Heart right ventricle (tissue), 16 donors: ENCODE data around the gene PLCB2. TPM values are rescaled to one million over a fixed set of nuclear protein-coding genes. Genes with fewer than 3 reads are reported as not detected.

Experiments used
- ATAC-seq, 8 donors: fragments of 200-7000 bp; cut with Tn5 transposase; one replicate each; pipeline ENCODE4 v1.9.1; 2020; ENCODE audit warnings: mild to moderate bottlenecking in 8 of 8, moderate library complexity in 8 of 8, moderate number of reproducible peaks in 1 of 8
- DNase-seq, 2 donors: peaks; one replicate each; pipeline ENCODE4 v3.0.0-alpha.2; 2020
- H3K27ac ChIP-seq, 10 donors: fragments of 200-600 bp; sonication (generic) in 2 of 10; one replicate each; pipeline versions ENCODE4 v1.5.0 to v1.8.0; 2020 to 2022; ENCODE audit warnings: mild to moderate bottlenecking in 3 of 10
- H3K27me3 ChIP-seq, 7 donors: fragments of 200-600 bp; one replicate each; pipeline ENCODE4 v1.8.0; 2021 to 2022; ENCODE audit warnings: mild to moderate bottlenecking in 2 of 7
- H3K36me3 ChIP-seq, 9 donors: fragments of 200-600 bp; sonication (generic) in 1 of 9; one replicate each; pipeline versions ENCODE4 v1.5.0 to v1.8.0; 2020 to 2022; ENCODE audit warnings: mild to moderate bottlenecking in 2 of 9
- H3K4me1 ChIP-seq, 9 donors: fragments of 200-600 bp; sonication (generic) in 1 of 9; one replicate each; pipeline versions ENCODE4 v1.5.0 to v1.8.0; 2020 to 2022; ENCODE audit warnings: mild to moderate bottlenecking in 4 of 9
- H3K4me3 ChIP-seq, 10 donors: fragments of 200-600 bp; sonication (generic) in 2 of 10; one replicate each; pipeline versions ENCODE4 v1.5.0 to v1.8.0; 2020 to 2022; ENCODE audit warnings: mild to moderate bottlenecking in 7 of 10, moderate library complexity in 2 of 10
- H3K9me3 ChIP-seq, 11 donors: fragments of 200-600 bp in 10 of 11; sonication (generic) in 2 of 11; one replicate each; pipeline versions ENCODE4 v1.5.0 to v1.8.0; 2013 to 2022; ENCODE audit warnings: mild to moderate bottlenecking in 2 of 11, control low read depth in 1 of 11, moderate library complexity in 1 of 11
- WGBS, 2 donors: extraction: QIAGEN DNeasy Blood & Tissue Kit; methylation state at CpG; one replicate each; pipeline ENCODE4 v1.1.7; 2013; ENCODE audit warnings: inconsistent platforms in 1 of 2; 5-methylcytosine and 5-hydroxymethylcytosine counted together
- intact Hi-C, 10 donors: fragments of 100-400 bp; cut with DNase I; formaldehyde crosslinking; loops; one replicate each; pipeline versions ENCODE4 v1.11.1 to v1.14.2; 2022
- polyA plus RNA-seq, 2 donors: library from polyadenylated mRNA; stranded (reverse); fragments of 200-250 nt; gene quantifications; one replicate each; pipeline ENCODE4 v1.2.3, GENCODE V29; 2013
- total RNA-seq, 10 donors: library from RNA; stranded (reverse); fragmentation: NEBNext Ultra II Directional in 3 of 10; extraction: Animal tissue kit (Norgen Biotek cat#: 25700) in 3 of 10; gene quantifications; one replicate each; pipeline versions ENCODE4 v1.2.1 to v1.2.4, GENCODE V29; 2021 to 2023
- TF ChIP-seq, protein P1 (sequence below), 9 donors: fragments of 200-600 bp; sonication (generic) in 2 of 9; IDR thresholded peaks; one replicate each; pipeline versions ENCODE4 v1.5.0 to v1.8.0; 2021 to 2022; ENCODE audit warnings: antibody characterized with exemption in 9 of 9, mild to moderate bottlenecking in 5 of 9, moderate library complexity in 1 of 9
- donor health status: Arrhythmogenic right ventricular cardiomyopathy.
- donor health status: ischemic (EF 13 %, LVEDD 7.1; RV severe dilation, severe dysfunction).
- donor health status: healthy with polysubstance abuse.
- donor health status: DM: no; HTN: yes; CAD: no.
- donor health status: DM: no; HTN: no; CAD: no.
- donor health status: ischemic (EF 25% LVEDD 6.9; RV normal size, moderate dysfunction).
- donor health status: ischemic (EF 25% LVEDD 5.7; RV mildly dilated, moderate dysfunction).
- donor health status: healthy.
- donor health status: DM: yes; HTN: yes; CAD: no.
- donor health status: Ischemic cardiomyopathy.
- donor health status: ischemic (EF 35%, LVEDD 5.7; RV mildly dilated, moderate dysfunction).
- donor health status: nonischemic (EF 11% LVEDD 7.7; RV severe dilation, severe dysfunction).
- donor health status: DM: yes; HTN: yes; CAD: no.
- donor health status: PGD.
- donor health status: ischemic (EF 29% LVEDD 5.4; RV normal size, mild dysfunction).
- donor health status: nonischemic (EF 23%, LVEDD 6.1; RV moderate dilation, normal function).

PLCB2 gene
- total and polyA plus RNA-seq, 12 donors, result 1.2 to 24.4 (median 4.9) TPM

DNA sequence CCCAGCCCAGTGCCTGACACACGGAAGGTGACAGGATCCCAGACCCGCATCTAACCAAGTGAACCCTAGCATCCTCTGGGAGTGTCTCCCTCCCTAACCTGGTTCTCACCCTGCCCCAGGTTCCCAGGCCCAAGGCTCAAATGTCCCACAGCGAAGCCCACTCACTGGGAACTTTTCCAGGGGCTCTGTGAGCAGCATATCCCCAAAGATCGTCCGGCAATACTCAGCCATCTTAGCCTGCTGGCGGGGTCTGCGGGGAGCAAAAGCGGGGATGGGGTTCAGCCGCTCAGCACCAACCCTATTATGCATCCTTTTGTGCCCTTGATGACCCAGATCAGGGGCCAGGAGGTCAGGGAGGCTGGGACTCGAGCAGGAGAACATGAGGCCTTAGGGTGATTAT lies 10.4 kb downstream of the PLCB2 start:
- Histone ChIP-seq H3K4me1 (peaks cover 4 to 48% (median 29%) of the 10 kb centered on the region in 9 donors), H3K27me3 (peaks cover 0 to 4% (median 0%) of the 10 kb centered on the region in 7 donors), H3K27ac (no peak overlapping the region), H3K9me3 (peaks cover 0 to 18% (median 0%) of the 10 kb centered on the region in 11 donors), H3K4me3 (no peak overlapping the region), H3K36me3 (peaks cover 0 to 90% (median 0%) of the 10 kb centered on the region in 9 donors)
- 93 to 95% methylated on average over 10 of the region's 10 CpGs for WGBS, 2 donors
- no peak for DNase-seq
- TF ChIP-seq, protein P1, sequence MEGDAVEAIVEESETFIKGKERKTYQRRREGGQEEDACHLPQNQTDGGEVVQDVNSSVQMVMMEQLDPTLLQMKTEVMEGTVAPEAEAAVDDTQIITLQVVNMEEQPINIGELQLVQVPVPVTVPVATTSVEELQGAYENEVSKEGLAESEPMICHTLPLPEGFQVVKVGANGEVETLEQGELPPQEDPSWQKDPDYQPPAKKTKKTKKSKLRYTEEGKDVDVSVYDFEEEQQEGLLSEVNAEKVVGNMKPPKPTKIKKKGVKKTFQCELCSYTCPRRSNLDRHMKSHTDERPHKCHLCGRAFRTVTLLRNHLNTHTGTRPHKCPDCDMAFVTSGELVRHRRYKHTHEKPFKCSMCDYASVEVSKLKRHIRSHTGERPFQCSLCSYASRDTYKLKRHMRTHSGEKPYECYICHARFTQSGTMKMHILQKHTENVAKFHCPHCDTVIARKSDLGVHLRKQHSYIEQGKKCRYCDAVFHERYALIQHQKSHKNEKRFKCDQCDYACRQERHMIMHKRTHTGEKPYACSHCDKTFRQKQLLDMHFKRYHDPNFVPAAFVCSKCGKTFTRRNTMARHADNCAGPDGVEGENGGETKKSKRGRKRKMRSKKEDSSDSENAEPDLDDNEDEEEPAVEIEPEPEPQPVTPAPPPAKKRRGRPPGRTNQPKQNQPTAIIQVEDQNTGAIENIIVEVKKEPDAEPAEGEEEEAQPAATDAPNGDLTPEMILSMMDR (IDR thresholded peaks at IDR 0.05), result no peak
- ATAC-seq, result no peak
- intact Hi-C loops, result no loop called here

DNA sequence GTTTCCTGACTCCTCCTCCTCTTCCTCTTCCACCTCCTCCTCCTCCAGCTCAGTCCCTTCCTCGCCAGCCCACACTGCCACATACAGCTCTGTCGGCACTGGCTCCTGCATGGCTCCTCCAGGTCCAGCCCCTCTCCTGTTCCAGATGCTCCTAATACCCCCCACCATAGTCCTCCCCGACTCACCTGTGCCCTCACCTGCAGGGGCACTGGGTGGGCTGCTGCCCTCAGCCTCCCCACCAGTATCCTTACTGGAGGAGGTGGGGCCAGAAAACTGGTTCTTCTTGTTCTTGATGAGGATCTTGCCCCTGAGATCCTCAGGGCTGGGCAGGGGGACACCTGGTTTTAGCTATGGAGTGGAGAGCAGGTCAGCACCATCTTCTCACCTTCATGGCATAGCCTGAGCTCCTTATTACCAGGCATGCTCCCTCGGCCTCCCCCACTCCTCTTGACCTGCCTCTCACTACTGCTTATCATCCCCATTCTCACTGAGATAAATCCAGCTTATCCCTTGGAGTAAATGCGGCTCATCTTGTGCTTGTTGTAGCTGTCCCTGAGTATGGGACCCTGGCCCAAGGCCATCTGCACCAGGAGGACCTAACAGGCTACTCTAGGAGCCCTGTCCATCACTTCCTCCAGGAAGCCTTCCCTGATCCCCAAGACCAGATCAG lies 11.0 kb downstream of the PLCB2 start:
- peak overlapping the region in 5 of 10 donors; percentile 29 to 64 (median 34) for H3K27ac ChIP-seq

DNA sequence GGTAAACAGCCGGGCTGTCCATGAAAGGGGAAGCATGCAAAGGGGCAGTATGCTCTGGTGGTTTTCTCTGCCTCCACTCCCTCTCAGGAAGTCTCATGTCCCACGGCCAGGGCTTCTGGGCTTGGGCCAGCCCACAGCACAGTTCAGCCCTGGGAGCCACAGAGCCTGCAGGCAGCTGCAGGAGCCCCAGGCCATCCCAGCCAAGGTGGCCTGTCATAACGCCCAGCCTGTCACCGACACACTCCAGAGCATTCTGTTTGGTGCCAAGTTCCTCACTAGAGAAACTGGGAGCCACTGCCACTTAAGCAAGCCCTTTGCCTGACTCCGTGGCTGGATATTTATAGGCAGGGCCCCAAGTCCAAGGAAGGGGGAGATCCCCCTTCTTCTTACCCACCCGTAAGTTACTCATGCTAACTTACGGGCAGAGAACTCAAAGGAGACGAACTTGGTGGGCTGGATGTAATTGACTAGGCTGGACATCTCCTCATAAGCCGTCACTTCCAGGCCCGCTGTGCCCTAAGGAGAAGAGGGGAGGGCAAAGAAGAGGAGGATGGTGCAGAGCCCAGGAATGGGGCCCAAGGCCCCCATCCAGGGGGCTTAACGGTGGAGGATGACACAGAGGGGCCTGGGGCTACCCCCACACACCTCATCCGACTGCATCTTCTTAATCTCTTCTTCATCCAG lies 11.7 kb downstream of the PLCB2 start:
- DNase-seq (peak; percentile 75 to 77), ATAC-seq (peak; percentile 83 to 97 (median 93))
- H3K9me3 ChIP-seq, result peaks cover 0 to 18% (median 0%) of the 10 kb centered on the region in 11 donors
- WGBS, 2 donors, result 25 to 45% methylated on average over 11 to 12 of the region's 12 CpGs
- H3K27me3 ChIP-seq, result peaks cover 0 to 13% (median 8%) of the 10 kb centered on the region in 7 donors
- peaks cover 0 to 90% (median 0%) of the 10 kb centered on the region in 9 donors for H3K36me3 ChIP-seq
- TF ChIP-seq, protein P1 (IDR thresholded peaks at IDR 0.05), result no peak
- H3K4me1 ChIP-seq, result peaks cover 7 to 45% (median 29%) of the 10 kb centered on the region in 9 donors
- H3K27ac ChIP-seq, result peak overlapping the region in 7 of 10 donors; percentile 14 to 64 (median 30)
- no peak overlapping the region for H3K4me3 ChIP-seq
- intact Hi-C loops, result no loop called here

More for the DNA sequence above, 11.0 kb downstream of the PLCB2 start:
- Histone ChIP-seq H3K9me3 (peaks cover 0 to 18% (median 0%) of the 10 kb centered on the region in 11 donors), H3K36me3 (peaks cover 0 to 90% (median 0%) of the 10 kb centered on the region in 9 donors), H3K27me3 (peaks cover 0 to 9% (median 5%) of the 10 kb centered on the region in 7 donors), H3K4me1 (peaks cover 4 to 45% (median 26%) of the 10 kb centered on the region in 9 donors), H3K4me3 (no peak overlapping the region)
- intact Hi-C loops, result no loop called here
- DNase-seq (no peak), ATAC-seq (peak in 3 of 8 donors; percentile 5 to 31 (median 5))
- WGBS, 2 donors, result 64 to 71% methylated on average over 5 of the region's 5 CpGs
- TF ChIP-seq, protein P1 (IDR thresholded peaks at IDR 0.05), result no peak

- H3K27ac ChIP-seq, result peak overlapping the region in 1 of 10 donors; percentile 15
- TF ChIP-seq, protein P1 (IDR thresholded peaks at IDR 0.05), result no peak
Measured at GRCh38 chr15:40295297-40295696, 12.4 kb downstream of the PLCB2 start.

More at GRCh38 chr15:40295297-40295696, 12.4 kb downstream of the PLCB2 start:
- peak in 1 of 8 donors; percentile 11 for ATAC-seq
- Histone ChIP-seq H3K27me3 (peaks cover 0 to 14% (median 8%) of the 10 kb centered on the region in 7 donors), H3K4me1 (peaks cover 8 to 47% (median 29%) of the 10 kb centered on the region in 9 donors), H3K4me3 (no peak overlapping the region), H3K36me3 (peaks cover 0 to 90% (median 0%) of the 10 kb centered on the region in 9 donors), H3K9me3 (peaks cover 0 to 11% (median 0%) of the 10 kb centered on the region in 11 donors)
- no peak for DNase-seq
- intact Hi-C loops, result no loop called here
- WGBS, 2 donors, result 53 to 64% methylated on average over 1 of the region's 1 CpG
